ENCODE data around the gene RBM14.

The RBM14 gene

GRCh38 chr11:66641834-66642233 is 25.4 kb downstream of the RBM14 start:
- H3K27ac ChIP-seq (ENCODE audit: poor library complexity, severe bottlenecking) = no peak overlapping the region
- H3K4me3 ChIP-seq (ENCODE audit: severe bottlenecking) = no peak overlapping the region
- peaks cover 81% of the 10 kb centered on the region for H3K36me3 ChIP-seq (ENCODE audit: low read depth)
- no peaks in the 10 kb centered on the region for H3K27me3 ChIP-seq (ENCODE audit: insufficient read depth, poor library complexity, severe bottlenecking)
- no peak for TF ChIP-seq CTCF (IDR thresholded peaks at IDR 0.05; ENCODE audit: poor library complexity, severe bottlenecking)
- peaks cover 45% of the 10 kb centered on the region for H3K4me1 ChIP-seq (ENCODE audit: insufficient read depth, poor library complexity, severe bottlenecking)
- no peaks in the 10 kb centered on the region for H3K9me3 ChIP-seq (ENCODE audit: severe bottlenecking)
- no peak for ATAC-seq (ENCODE audit: low read depth)
- no peak for DNase-seq (ENCODE audit: low spot score)

- no peak for DNase-seq (ENCODE audit: low spot score)
- no peak overlapping the region for H3K27ac ChIP-seq (ENCODE audit: poor library complexity, severe bottlenecking)
- H3K27me3 ChIP-seq (ENCODE audit: insufficient read depth, poor library complexity, severe bottlenecking) = no peaks in the 10 kb centered on the region
- H3K4me3 ChIP-seq (ENCODE audit: severe bottlenecking) = no peak overlapping the region
- H3K36me3 ChIP-seq (ENCODE audit: low read depth) = peaks cover 94% of the 10 kb centered on the region
- no peak for TF ChIP-seq CTCF (IDR thresholded peaks at IDR 0.05; ENCODE audit: poor library complexity, severe bottlenecking)
- no peaks in the 10 kb centered on the region for H3K9me3 ChIP-seq (ENCODE audit: severe bottlenecking)
- no peak for ATAC-seq (ENCODE audit: low read depth)
- peaks cover 36% of the 10 kb centered on the region for H3K4me1 ChIP-seq (ENCODE audit: insufficient read depth, poor library complexity, severe bottlenecking)
Observed at GRCh38 chr11:66643745-66644437, 27.5 kb downstream of the RBM14 start.

GRCh38 chr11:66646828-66647227 is 30.4 kb downstream of the RBM14 start:
- Histone ChIP-seq H3K4me3 (ENCODE audit: severe bottlenecking) (no peak overlapping the region), H3K27me3 (ENCODE audit: insufficient read depth, poor library complexity, severe bottlenecking) (no peaks in the 10 kb centered on the region), H3K27ac (ENCODE audit: poor library complexity, severe bottlenecking) (no peak overlapping the region), H3K9me3 (ENCODE audit: severe bottlenecking) (no peaks in the 10 kb centered on the region), H3K36me3 (ENCODE audit: low read depth) (peaks cover 94% of the 10 kb centered on the region), H3K4me1 (ENCODE audit: insufficient read depth, poor library complexity, severe bottlenecking) (peaks cover 11% of the 10 kb centered on the region)
- no peak for TF ChIP-seq CTCF (IDR thresholded peaks at IDR 0.05; ENCODE audit: poor library complexity, severe bottlenecking)
- DNase-seq (ENCODE audit: low spot score) (no peak), ATAC-seq (ENCODE audit: low read depth) (no peak)

GRCh38 chr11:66649903-66650302 is 33.5 kb downstream of the RBM14 start:
- no peaks in the 10 kb centered on the region for H3K9me3 ChIP-seq (ENCODE audit: severe bottlenecking)
- no peak overlapping the region for H3K4me3 ChIP-seq (ENCODE audit: severe bottlenecking)
- ATAC-seq (ENCODE audit: low read depth) (no peak), DNase-seq (ENCODE audit: low spot score) (no peak)
- H3K4me1 ChIP-seq (ENCODE audit: insufficient read depth, poor library complexity, severe bottlenecking) = no peaks in the 10 kb centered on the region
- H3K27ac ChIP-seq (ENCODE audit: poor library complexity, severe bottlenecking) = no peak overlapping the region
- no peak for TF ChIP-seq CTCF (IDR thresholded peaks at IDR 0.05; ENCODE audit: poor library complexity, severe bottlenecking)
- H3K27me3 ChIP-seq (ENCODE audit: insufficient read depth, poor library complexity, severe bottlenecking) = no peaks in the 10 kb centered on the region
- peaks cover 88% of the 10 kb centered on the region for H3K36me3 ChIP-seq (ENCODE audit: low read depth)

- Histone ChIP-seq H3K4me1 (ENCODE audit: insufficient read depth, poor library complexity, severe bottlenecking) (no peaks in the 10 kb centered on the region), H3K27me3 (ENCODE audit: insufficient read depth, poor library complexity, severe bottlenecking) (no peaks in the 10 kb centered on the region), H3K4me3 (ENCODE audit: severe bottlenecking) (no peak overlapping the region), H3K36me3 (ENCODE audit: low read depth) (peaks cover 79% of the 10 kb centered on the region), H3K27ac (ENCODE audit: poor library complexity, severe bottlenecking) (no peak overlapping the region), H3K9me3 (ENCODE audit: severe bottlenecking) (no peaks in the 10 kb centered on the region)
- no peak for TF ChIP-seq CTCF (IDR thresholded peaks at IDR 0.05; ENCODE audit: poor library complexity, severe bottlenecking)
- ATAC-seq (ENCODE audit: low read depth) = peak; percentile 19; the same call in 1 of the 3 replicates
- DNase-seq (ENCODE audit: low spot score) = no peak
Observed at GRCh38 chr11:66651016-66651415, 34.6 kb downstream of the RBM14 start.

Measured in RWPE2 (cell line).